ENCODE measurements around the gene SH2D1B. TPM values are rescaled to one million over a fixed set of nuclear protein-coding genes. Genes with fewer than 3 reads are reported as not detected.

The SH2D1B gene
- total RNA-seq, 2 experiments from 2014 or later: not detected

- Mint-ChIP-seq H3K27me3 (peaks cover 7% of the 10 kb centered on the region), H3K4me1 (ENCODE audit: low read depth) (no peaks in the 10 kb centered on the region), H3K4me3 (no peak overlapping the region), H3K27ac (no peak overlapping the region), H3K9me3 (no peaks in the 10 kb centered on the region), H3K36me3 (ENCODE audit: low read depth) (no peaks in the 10 kb centered on the region)
- no peak for TF ChIP-seq CTCF (IDR thresholded peaks at IDR 0.05)
- ATAC-seq (no peak), DNase-seq (no peak)
- ChIA-PET POLR2A (interaction anchor here (0.6 kb wide), 1 partner anchor 31 kb away, joined by 3 read pairs; no protein-coding TSS in a partner anchor), CTCF (no interaction called here)
- intact Hi-C loops (cut with micrococcal nuclease): no loop called here
These were observed 24.5 kb downstream of the SH2D1B start for GRCh38 chr1:162387226-162388082.

- peaks cover 6% of the 10 kb centered on the region for H3K27me3 Mint-ChIP-seq
- CTCF ChIA-PET: no interaction called here
- H3K36me3 Mint-ChIP-seq (ENCODE audit: low read depth): no peaks in the 10 kb centered on the region
- intact Hi-C loops (cut with micrococcal nuclease): no loop called here
- POLR2A ChIA-PET: interaction anchor here (0.6 kb wide), 1 partner anchor 32 kb away, joined by 3 read pairs; no protein-coding TSS in a partner anchor
- TF ChIP-seq CTCF (IDR thresholded peaks at IDR 0.05): no peak
- no peaks in the 10 kb centered on the region for H3K4me1 Mint-ChIP-seq (ENCODE audit: low read depth)
- ATAC-seq (no peak), DNase-seq (no peak)
- H3K4me3 Mint-ChIP-seq: no peak overlapping the region
- H3K27ac Mint-ChIP-seq: no peak overlapping the region
- H3K9me3 Mint-ChIP-seq: no peaks in the 10 kb centered on the region
These were observed 25.4 kb downstream of the SH2D1B start for GRCh38 chr1:162386292-162387225.

- Mint-ChIP-seq H3K27ac (no peak overlapping the region), H3K36me3 (ENCODE audit: low read depth) (no peaks in the 10 kb centered on the region), H3K9me3 (no peaks in the 10 kb centered on the region), H3K27me3 (peaks cover 6% of the 10 kb centered on the region), H3K4me3 (no peak overlapping the region), H3K4me1 (ENCODE audit: low read depth) (no peaks in the 10 kb centered on the region)
- CTCF ChIA-PET: no interaction called here
- intact Hi-C loops (cut with micrococcal nuclease): no loop called here
- DNase-seq: no peak
- no peak for TF ChIP-seq CTCF (IDR thresholded peaks at IDR 0.05)
- no peak for ATAC-seq
- POLR2A ChIA-PET: no interaction called here
These were observed 26.2 kb downstream of the SH2D1B start for GRCh38 chr1:162385702-162386101.

GRCh38 chr1:162385280-162385623, 26.7 kb downstream of the SH2D1B start:
- H3K4me1 Mint-ChIP-seq (ENCODE audit: low read depth): no peaks in the 10 kb centered on the region
- peaks cover 2% of the 10 kb centered on the region for H3K27me3 Mint-ChIP-seq
- no peak for TF ChIP-seq CTCF (IDR thresholded peaks at IDR 0.05)
- ChIA-PET POLR2A (no interaction called here), CTCF (no interaction called here)
- H3K9me3 Mint-ChIP-seq: no peaks in the 10 kb centered on the region
- no peak overlapping the region for H3K4me3 Mint-ChIP-seq
- intact Hi-C loops (cut with micrococcal nuclease): no loop called here
- H3K27ac Mint-ChIP-seq: no peak overlapping the region
- DNase-seq: no peak
- ATAC-seq: no peak
- H3K36me3 Mint-ChIP-seq (ENCODE audit: low read depth): no peaks in the 10 kb centered on the region
